GM23248 (cell line): Measurements from ENCODE around the gene MAP3K9.

Experiments used
- EZH2 ChIP-seq: fragments of 200-600 bp; sonication (generic); IDR thresholded peaks from 2 replicates; pipeline ENCODE4 v1.6.1; 2018; ENCODE audit warnings: antibody characterized with exemption, mild to moderate bottlenecking; ENCODE audit not compliant: insufficient read depth, poor library complexity, severe bottlenecking
- EZH2phosphoT487 ChIP-seq: fragments of 200-600 bp; sonication (generic); IDR thresholded peaks from 2 replicates; pipeline ENCODE4 v1.6.1; 2018; ENCODE audit warnings: antibody characterized with exemption, moderate library complexity, mild to moderate bottlenecking, low read depth; ENCODE audit not compliant: insufficient read depth

DNA sequence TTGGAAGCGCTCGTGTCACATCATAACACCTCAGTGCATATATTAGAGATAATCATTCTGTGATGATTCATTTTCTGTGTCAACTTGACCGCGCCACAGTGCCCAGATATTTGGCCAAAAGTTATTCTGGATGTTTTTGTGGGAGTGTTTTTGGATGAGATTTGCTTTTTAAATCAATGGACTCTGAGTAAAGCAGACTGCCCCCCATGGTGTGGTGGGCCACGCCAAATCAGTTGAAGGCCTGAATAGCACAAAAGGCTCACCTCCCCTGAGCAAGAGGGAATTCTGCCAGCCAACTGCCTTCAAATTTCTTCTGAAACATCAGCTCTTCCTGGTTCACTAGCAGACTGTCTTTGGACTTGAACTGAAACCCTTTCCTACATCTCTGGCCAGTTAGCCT lies 24.6 kb upstream of the MAP3K9 start:
- TF ChIP-seq EZH2phosphoT487, result no peak
- no peak for TF ChIP-seq EZH2
